Neutrophil (primary cell): Measurements from ENCODE around the gene C2CD2L.

Experiments
- H3K27ac ChIP-seq: fragments of 200-600 bp; sonication (generic); 2 replicates; pipeline ENCODE4 v1.5.1; 2016; ENCODE audit warnings: mild to moderate bottlenecking, moderate library complexity
- H3K27me3 ChIP-seq: fragments of 200-600 bp; sonication (generic); 2 replicates; pipeline ENCODE4 v1.6.0; 2016; ENCODE audit warnings: mild to moderate bottlenecking
- H3K36me3 ChIP-seq: fragments of 200-600 bp; sonication (generic); 2 replicates; pipeline ENCODE4 v1.5.1; 2017
- H3K4me1 ChIP-seq, 2 experiments: fragments of 200-600 bp in 1 of 2; sonication (generic) in 1 of 2; 1 replicate in 1 of 2; 2 replicates in 1 of 2; pipeline versions ENCODE4 v1.5.1 to v1.6.1; 2013 to 2016; ENCODE audit warnings: low read depth in 1 of 2, low read length in 1 of 2, mild to moderate bottlenecking in 1 of 2, moderate library complexity in 1 of 2; ENCODE audit not compliant: control insufficient read depth in 1 of 2, insufficient read depth in 1 of 2
- H3K4me3 ChIP-seq, 2 experiments: fragments of 200-600 bp in 1 of 2; sonication (generic) in 1 of 2; 1 replicate in 1 of 2; 2 replicates in 1 of 2; pipeline ENCODE4 v1.5.1; 2013 to 2016; ENCODE audit warnings: low read depth in 1 of 2, low read length in 1 of 2, mild to moderate bottlenecking in 1 of 2, moderate library complexity in 1 of 2
- H3K9me3 ChIP-seq: fragments of 200-600 bp; sonication (generic); 2 replicates; pipeline ENCODE4 v1.5.1; 2016
- TF ChIP-seq, protein P1 (sequence below): fragments of 200-600 bp; sonication (generic); IDR thresholded peaks from 2 replicates; pipeline ENCODE4 v1.5.1; 2016; ENCODE audit warnings: antibody characterized with exemption

C2CD2L gene

DNA sequence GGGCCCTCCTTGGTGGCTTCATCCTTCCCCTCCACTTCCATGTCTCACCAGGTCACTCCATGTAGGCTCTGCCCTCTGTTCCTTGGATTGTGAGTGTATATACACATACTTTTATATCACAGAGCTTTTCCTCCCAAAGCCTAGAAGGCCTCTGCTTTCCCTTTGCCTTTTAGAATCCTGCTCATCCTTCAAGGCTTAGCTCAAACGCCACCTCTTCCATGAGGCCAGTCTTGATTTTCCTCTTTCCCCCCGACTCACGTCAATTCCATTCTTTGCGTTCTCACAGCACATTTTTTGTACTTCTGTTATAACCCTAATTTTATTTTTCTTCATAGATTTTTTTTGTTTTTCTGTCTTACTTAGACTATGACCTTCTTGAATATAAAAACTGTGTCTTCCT, 45.5 kb downstream of the C2CD2L start:
- no peaks in the 10 kb centered on the region for H3K9me3 ChIP-seq
- no peaks in the 10 kb centered on the region for H3K36me3 ChIP-seq
- H3K4me1 ChIP-seq, result peaks cover 10 to 15% of the 10 kb centered on the region in 2 experiments
- no peak overlapping the region for H3K4me3 ChIP-seq
- no peak overlapping the region for H3K27ac ChIP-seq
- H3K27me3 ChIP-seq, result peaks cover 97% of the 10 kb centered on the region
- TF ChIP-seq, protein P1, sequence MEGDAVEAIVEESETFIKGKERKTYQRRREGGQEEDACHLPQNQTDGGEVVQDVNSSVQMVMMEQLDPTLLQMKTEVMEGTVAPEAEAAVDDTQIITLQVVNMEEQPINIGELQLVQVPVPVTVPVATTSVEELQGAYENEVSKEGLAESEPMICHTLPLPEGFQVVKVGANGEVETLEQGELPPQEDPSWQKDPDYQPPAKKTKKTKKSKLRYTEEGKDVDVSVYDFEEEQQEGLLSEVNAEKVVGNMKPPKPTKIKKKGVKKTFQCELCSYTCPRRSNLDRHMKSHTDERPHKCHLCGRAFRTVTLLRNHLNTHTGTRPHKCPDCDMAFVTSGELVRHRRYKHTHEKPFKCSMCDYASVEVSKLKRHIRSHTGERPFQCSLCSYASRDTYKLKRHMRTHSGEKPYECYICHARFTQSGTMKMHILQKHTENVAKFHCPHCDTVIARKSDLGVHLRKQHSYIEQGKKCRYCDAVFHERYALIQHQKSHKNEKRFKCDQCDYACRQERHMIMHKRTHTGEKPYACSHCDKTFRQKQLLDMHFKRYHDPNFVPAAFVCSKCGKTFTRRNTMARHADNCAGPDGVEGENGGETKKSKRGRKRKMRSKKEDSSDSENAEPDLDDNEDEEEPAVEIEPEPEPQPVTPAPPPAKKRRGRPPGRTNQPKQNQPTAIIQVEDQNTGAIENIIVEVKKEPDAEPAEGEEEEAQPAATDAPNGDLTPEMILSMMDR, result no peak

DNA sequence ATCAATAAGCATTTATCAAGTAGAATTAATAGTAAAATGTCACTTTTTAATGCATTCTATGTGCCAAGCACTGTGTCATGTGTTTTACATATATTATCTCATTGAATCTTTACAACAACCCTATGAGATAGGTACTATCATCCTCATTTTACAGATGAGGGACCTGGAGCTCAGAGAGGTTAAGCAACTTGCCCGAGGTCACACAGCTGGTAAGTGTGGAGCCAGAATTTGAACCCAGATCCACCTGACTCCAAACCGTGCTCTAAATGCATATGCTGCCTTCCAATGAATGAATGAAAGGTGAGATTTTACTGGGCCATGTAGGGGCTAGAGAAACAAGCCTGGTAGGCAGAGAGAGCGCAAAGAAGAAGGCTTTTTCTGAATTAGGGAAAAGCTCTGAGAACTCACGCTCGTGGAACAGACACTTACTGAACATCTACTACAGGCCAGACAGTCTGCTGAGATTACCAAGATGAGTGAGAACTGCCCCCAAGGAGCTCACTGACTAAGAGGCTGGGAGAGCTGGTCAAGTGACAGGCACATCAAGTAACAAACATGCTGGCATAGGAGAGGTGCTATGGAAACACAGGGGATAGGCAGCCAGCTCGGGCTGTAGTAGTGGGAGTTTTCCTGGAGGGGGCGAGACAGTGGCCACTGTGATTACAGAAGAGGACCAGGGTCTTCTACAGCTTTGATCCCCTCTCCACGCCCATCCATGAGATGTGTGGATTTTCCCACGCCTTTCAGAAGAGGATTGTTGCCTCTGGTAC, 46.1 kb downstream of the C2CD2L start:
- no peak overlapping the region for H3K4me3 ChIP-seq
- peaks cover 91% of the 10 kb centered on the region for H3K27me3 ChIP-seq
- no peaks in the 10 kb centered on the region for H3K9me3 ChIP-seq

DNA sequence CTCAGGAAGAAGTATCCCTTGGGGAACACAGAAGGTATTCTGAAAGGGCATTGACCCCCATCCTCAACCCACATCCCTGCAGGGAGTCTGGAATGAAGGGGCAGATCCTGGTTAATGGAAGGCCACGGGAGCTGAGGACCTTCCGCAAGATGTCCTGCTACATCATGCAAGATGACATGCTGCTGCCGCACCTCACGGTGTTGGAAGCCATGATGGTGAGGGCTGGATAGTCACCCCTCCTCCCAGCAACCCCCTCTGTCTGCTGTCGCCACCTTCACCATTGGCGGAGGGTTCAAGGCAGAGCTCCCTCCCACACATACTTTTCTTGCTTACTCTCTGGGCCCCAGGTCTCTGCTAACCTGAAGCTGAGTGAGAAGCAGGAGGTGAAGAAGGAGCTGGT, 47.0 kb downstream of the C2CD2L start:
- Histone ChIP-seq H3K36me3 (no peaks in the 10 kb centered on the region), H3K4me3 (no peak overlapping the region), H3K9me3 (no peaks in the 10 kb centered on the region), H3K27ac (no peak overlapping the region), H3K27me3 (peaks cover 82% of the 10 kb centered on the region), H3K4me1 (peaks cover 4 to 7% of the 10 kb centered on the region in 2 experiments)
- TF ChIP-seq, protein P1, result no peak

More for the DNA sequence above, 46.1 kb downstream of the C2CD2L start:
- TF ChIP-seq, protein P1, result no peak
- H3K27ac ChIP-seq, result no peak overlapping the region
- H3K4me1 ChIP-seq, result peaks cover 10 to 15% of the 10 kb centered on the region in 2 experiments
- no peaks in the 10 kb centered on the region for H3K36me3 ChIP-seq

DNA sequence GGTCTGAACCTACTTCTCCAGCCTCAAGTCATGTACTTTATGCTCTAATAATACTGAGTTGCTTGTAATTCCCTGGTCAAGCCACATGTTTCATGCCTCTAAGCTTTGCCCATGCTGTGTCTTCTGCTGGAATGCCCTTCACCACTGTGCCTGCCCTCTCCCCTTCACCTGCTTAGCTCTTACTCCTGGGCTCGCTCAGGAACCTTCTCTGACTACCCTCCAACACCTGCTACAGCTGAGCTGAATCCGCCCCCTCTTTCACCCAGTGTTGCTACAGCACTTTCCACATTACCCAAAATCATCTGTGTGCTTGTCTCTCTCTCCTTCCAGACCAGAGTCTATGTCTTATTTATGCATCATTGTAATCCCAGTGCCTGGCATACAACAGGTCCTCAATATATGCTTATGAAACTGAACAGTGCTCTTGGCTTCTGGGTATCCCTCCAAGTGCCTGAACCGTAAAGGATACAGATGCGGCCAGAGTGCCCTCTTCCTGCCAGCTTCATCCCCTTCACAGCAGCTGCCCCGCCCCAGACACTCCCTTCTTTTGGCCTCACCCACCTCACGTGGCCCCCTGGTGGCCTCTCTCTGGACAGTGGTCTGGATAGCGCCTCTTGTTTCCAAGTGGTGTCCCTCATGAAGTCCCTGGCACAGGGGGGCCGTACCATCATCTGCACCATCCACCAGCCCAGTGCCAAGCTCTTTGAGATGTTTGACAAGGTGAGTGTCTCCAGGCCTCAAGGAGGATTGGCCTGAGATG, 48.8 kb downstream of the C2CD2L start:
- no peak overlapping the region for H3K4me3 ChIP-seq
- TF ChIP-seq, protein P1, result no peak
- H3K27me3 ChIP-seq, result peaks cover 64% of the 10 kb centered on the region
- H3K27ac ChIP-seq, result no peak overlapping the region
- H3K36me3 ChIP-seq, result no peaks in the 10 kb centered on the region
- no peaks in the 10 kb centered on the region for H3K9me3 ChIP-seq
- no peaks in the 10 kb centered on the region for H3K4me1 ChIP-seq

DNA sequence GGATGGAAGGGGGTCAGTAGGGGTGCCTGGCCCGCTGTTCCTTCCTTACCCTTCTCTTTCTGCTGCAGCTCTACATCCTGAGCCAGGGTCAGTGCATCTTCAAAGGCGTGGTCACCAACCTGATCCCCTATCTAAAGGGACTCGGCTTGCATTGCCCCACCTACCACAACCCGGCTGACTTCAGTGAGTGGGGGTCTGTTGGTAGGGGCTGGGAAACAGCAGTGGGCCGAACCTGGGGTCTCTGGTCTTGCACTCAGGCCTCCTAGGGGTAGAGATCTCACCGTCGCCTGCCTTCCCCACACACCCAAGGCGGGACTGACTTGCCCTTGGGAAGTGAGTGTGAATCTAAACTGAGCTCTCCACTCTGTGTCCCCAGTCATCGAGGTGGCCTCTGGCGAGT, 49.4 kb downstream of the C2CD2L start:
- Histone ChIP-seq H3K9me3 (no peaks in the 10 kb centered on the region), H3K4me3 (no peak overlapping the region), H3K4me1 (no peaks in the 10 kb centered on the region), H3K27ac (no peak overlapping the region), H3K36me3 (no peaks in the 10 kb centered on the region), H3K27me3 (peaks cover 58% of the 10 kb centered on the region)
- TF ChIP-seq, protein P1, result no peak
